Osteoblast (primary cell): ENCODE measurements around the gene MBOAT7. TPM values are rescaled to one million over a fixed set of nuclear protein-coding genes. Genes with fewer than 3 reads are reported as not detected.
A peak's percentile ranks its signal among the peaks of the same experiment; 100 is the strongest.
"Not testable (repeated sequence)": the region's sequence is repeated elsewhere in the genome, so short reads cannot be mapped to it uniquely, and the experiment has no call there.

Experiments
- DNase-seq: peaks from one replicate; pipeline ENCODE4 v3.0.0; 2011; ENCODE audit warnings: low spot score, mixed read lengths; ENCODE audit not compliant: insufficient read length; ENCODE audit errors: missing footprints
- H2AFZ ChIP-seq: 2 replicates; pipeline ENCODE4 v1.6.0; 2011; ENCODE audit warnings: mild to moderate bottlenecking, low read length
- H3K27ac ChIP-seq: 2 replicates; pipeline ENCODE4 v1.5.1; 2011; ENCODE audit warnings: mild to moderate bottlenecking, low read depth, low read length, moderate library complexity
- H3K27me3 ChIP-seq: 2 replicates; pipeline ENCODE4 v1.6.0; 2012; ENCODE audit warnings: mild to moderate bottlenecking, control low read depth, inconsistent platforms, low read length, moderate library complexity; ENCODE audit not compliant: insufficient read depth
- H3K36me3 ChIP-seq: 2 replicates; pipeline ENCODE4 v1.5.1; 2011; ENCODE audit warnings: mild to moderate bottlenecking, low read length, control low read depth, moderate library complexity; ENCODE audit not compliant: insufficient read depth
- H3K4me1 ChIP-seq: 2 replicates; pipeline ENCODE4 v1.5.1; 2011; ENCODE audit warnings: mild to moderate bottlenecking, low read length, control low read depth, moderate library complexity; ENCODE audit not compliant: insufficient read depth
- H3K4me2 ChIP-seq: 2 replicates; pipeline ENCODE4 v1.6.0; 2011; ENCODE audit warnings: mild to moderate bottlenecking, low read length; ENCODE audit not compliant: insufficient read depth
- H3K4me3 ChIP-seq: fragments of 200-600 bp; sonication (generic); 3 replicates; pipeline ENCODE4 v1.5.1; 2012; ENCODE audit warnings: mild to moderate bottlenecking, low read length, inconsistent platforms; ENCODE audit not compliant: insufficient read depth
- H3K79me2 ChIP-seq: 2 replicates; pipeline ENCODE4 v1.6.0; 2012; ENCODE audit warnings: mild to moderate bottlenecking, low read length, control low read depth, inconsistent platforms; ENCODE audit not compliant: insufficient read depth
- H3K9me3 ChIP-seq: 2 replicates; pipeline ENCODE4 v1.5.1; 2011; ENCODE audit warnings: low read depth, low read length, control low read depth
- H4K20me1 ChIP-seq: 2 replicates; pipeline ENCODE4 v1.6.0; 2012; ENCODE audit warnings: mild to moderate bottlenecking, low read length, control low read depth; ENCODE audit not compliant: insufficient read depth
- total RNA-seq: library from RNA; depleted of rRNA; stranded (reverse); fragments of >200 nt; gene quantifications from 2 replicates; pipeline ENCODE4 v1.2.3, GENCODE V29; 2012
- TF ChIP-seq, protein P1 (sequence below): IDR thresholded peaks from 2 replicates; pipeline ENCODE4 v1.5.1; 2011; ENCODE audit warnings: mild to moderate bottlenecking, low read depth, low read length, moderate library complexity; ENCODE audit errors: extremely low read depth

MBOAT7 gene
- total RNA-seq, 1 donor = 26.1 TPM

- Histone ChIP-seq H3K79me2 (peaks cover 10% of the 10 kb centered on the region), H4K20me1 (peaks cover 22% of the 10 kb centered on the region), H3K4me1 (peaks cover 19% of the 10 kb centered on the region)
- not testable (repeated sequence) for H3K4me2 ChIP-seq, H3K9me3 ChIP-seq, H2AFZ ChIP-seq, H3K27me3 ChIP-seq, H3K4me3 ChIP-seq, DNase-seq, H3K27ac ChIP-seq, H3K36me3 ChIP-seq
Observed at GRCh38 chr19:54214217-54214616, 24.8 kb upstream of the MBOAT7 start.

DNA sequence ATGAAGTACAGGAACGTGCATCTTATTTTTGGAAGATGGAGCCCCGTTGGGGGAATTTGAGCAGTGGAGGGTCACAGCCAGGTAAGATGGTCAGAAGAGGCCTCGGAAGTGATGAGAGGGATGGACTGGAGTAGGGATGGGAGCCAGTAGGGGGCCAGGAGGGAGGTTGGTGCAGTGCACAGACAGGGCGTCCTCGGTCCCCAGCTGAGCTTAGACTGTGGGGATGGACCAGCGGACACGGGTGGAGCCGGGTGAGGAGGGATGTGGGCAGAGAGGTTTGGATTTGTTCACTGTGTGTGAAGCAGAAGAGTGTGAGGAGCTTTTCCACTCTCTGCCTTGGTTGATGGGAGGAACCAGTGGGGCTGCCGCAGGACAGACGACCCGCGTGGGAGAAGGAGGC, 21.9 kb upstream of the MBOAT7 start:
- H3K79me2 ChIP-seq = peaks cover 35% of the 10 kb centered on the region
- TF ChIP-seq, protein P1, sequence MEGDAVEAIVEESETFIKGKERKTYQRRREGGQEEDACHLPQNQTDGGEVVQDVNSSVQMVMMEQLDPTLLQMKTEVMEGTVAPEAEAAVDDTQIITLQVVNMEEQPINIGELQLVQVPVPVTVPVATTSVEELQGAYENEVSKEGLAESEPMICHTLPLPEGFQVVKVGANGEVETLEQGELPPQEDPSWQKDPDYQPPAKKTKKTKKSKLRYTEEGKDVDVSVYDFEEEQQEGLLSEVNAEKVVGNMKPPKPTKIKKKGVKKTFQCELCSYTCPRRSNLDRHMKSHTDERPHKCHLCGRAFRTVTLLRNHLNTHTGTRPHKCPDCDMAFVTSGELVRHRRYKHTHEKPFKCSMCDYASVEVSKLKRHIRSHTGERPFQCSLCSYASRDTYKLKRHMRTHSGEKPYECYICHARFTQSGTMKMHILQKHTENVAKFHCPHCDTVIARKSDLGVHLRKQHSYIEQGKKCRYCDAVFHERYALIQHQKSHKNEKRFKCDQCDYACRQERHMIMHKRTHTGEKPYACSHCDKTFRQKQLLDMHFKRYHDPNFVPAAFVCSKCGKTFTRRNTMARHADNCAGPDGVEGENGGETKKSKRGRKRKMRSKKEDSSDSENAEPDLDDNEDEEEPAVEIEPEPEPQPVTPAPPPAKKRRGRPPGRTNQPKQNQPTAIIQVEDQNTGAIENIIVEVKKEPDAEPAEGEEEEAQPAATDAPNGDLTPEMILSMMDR = no peak
- H3K27ac ChIP-seq = peak overlapping the region; percentile 87

GRCh38 chr19:54209811-54210494, 20.6 kb upstream of the MBOAT7 start:
- H3K27ac ChIP-seq = peak overlapping the region; percentile 87
- no peak overlapping the region for H2AFZ ChIP-seq
- peak overlapping the region; percentile 31 for H3K4me3 ChIP-seq
- TF ChIP-seq, protein P1 = no peak
- peaks cover 65% of the 10 kb centered on the region for H4K20me1 ChIP-seq
- peak overlapping the region; percentile 74 for H3K4me2 ChIP-seq
- H3K4me1 ChIP-seq = peaks cover 54% of the 10 kb centered on the region
- peaks cover 47% of the 10 kb centered on the region for H3K79me2 ChIP-seq
- no peaks in the 10 kb centered on the region for H3K27me3 ChIP-seq
- peak; percentile 99 for DNase-seq
- no peaks in the 10 kb centered on the region for H3K9me3 ChIP-seq
- peaks cover 37% of the 10 kb centered on the region for H3K36me3 ChIP-seq

More for the DNA sequence above, 21.9 kb upstream of the MBOAT7 start:
- Histone ChIP-seq H2AFZ (no peak overlapping the region), H3K36me3 (peaks cover 24% of the 10 kb centered on the region), H3K4me1 (peaks cover 49% of the 10 kb centered on the region), H3K9me3 (no peaks in the 10 kb centered on the region), H3K4me3 (no peak overlapping the region), H4K20me1 (peaks cover 52% of the 10 kb centered on the region), H3K4me2 (no peak overlapping the region), H3K27me3 (no peaks in the 10 kb centered on the region)
- DNase-seq = peak; percentile 9

DNA sequence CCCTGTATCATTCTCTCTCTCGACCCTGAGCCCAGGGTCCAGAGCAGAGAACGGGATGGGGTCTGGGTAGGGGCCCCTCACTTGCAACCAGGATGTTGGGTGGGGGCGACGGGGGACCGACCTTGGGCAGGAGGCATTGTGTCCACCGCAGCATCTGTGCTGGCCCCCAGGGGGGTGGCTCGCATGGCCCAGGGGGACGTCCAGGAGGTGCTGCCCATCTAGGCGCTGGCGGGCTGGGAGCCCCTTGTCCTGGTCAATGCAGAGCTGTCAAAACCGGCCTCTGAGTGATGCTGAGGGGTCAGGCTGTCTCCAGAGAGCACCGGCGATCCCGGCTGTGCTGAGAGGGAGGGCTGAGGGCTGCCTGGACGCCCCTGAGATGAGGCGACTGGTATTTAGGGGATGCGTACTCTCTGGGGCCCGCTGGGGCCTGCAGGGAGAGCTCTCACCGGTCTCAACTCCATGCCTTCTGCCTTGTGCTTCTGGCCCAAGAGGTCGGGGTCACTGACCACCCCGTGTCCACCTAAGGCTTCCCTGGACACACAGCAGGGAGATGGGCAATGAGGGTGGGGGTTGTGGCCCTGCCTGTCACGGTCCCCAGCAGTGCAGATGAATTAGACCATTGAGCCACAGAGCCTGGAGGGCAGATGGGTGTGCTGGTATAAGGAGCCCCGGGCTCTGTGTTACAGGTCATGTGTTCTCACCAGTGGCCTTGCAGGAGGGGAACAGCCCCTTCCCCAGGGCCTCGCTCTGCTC, 19.9 kb upstream of the MBOAT7 start:
- H3K27me3 ChIP-seq = no peaks in the 10 kb centered on the region
- peak overlapping the region; percentile 40 for H3K4me2 ChIP-seq
- H3K4me3 ChIP-seq = no peak overlapping the region
- no peak overlapping the region for H2AFZ ChIP-seq
- no peaks in the 10 kb centered on the region for H3K9me3 ChIP-seq
- peaks cover 55% of the 10 kb centered on the region for H3K79me2 ChIP-seq
- peaks cover 58% of the 10 kb centered on the region for H3K4me1 ChIP-seq
- peaks cover 72% of the 10 kb centered on the region for H4K20me1 ChIP-seq
- H3K36me3 ChIP-seq = peaks cover 44% of the 10 kb centered on the region
- H3K27ac ChIP-seq = peak overlapping the region; percentile 87
- TF ChIP-seq, protein P1 = no peak
- DNase-seq = peak; percentile 69
